Activated CD4-positive, alpha-beta memory T cell treated with anti-CD3 and anti-CD28 coated beads for 36 hours (primary cell): ENCODE measurements around the gene BLM. TPM values are rescaled to one million over a fixed set of nuclear protein-coding genes. Genes with fewer than 3 reads are reported as not detected.
"Not testable (repeated sequence)": the region's sequence is repeated elsewhere in the genome, so short reads cannot be mapped to it uniquely, and the experiment has no call there.

Experiments
- CTCF ChIA-PET: fragments of 350-600 bp; sonication (Branson Sonifier 250); formaldehyde crosslinking; loops from one replicate; lab custom pipeline; 2021; ENCODE audit warnings: antibody characterized with exemption, inconsistent platforms; lab: Charles Lee
- POLR2A ChIA-PET: fragments of 350-600 bp; sonication (Branson Sonifier 250); formaldehyde crosslinking; loops from one replicate; lab custom pipeline; 2021; ENCODE audit warnings: antibody characterized with exemption; lab: Charles Lee
- DNase-seq: peaks from one replicate; pipeline ENCODE4 v3.0.0-alpha.2; 2020
- H3K27ac Mint-ChIP-seq: one replicate; pipeline ENCODE4 v1.8.0; 2021; ENCODE audit warnings: mixed read lengths
- H3K27me3 Mint-ChIP-seq: one replicate; pipeline ENCODE4 v1.8.0; 2021; ENCODE audit warnings: mixed read lengths
- H3K36me3 Mint-ChIP-seq: one replicate; pipeline ENCODE4 v1.8.0; 2021; ENCODE audit warnings: mixed read lengths
- H3K4me1 Mint-ChIP-seq: one replicate; pipeline ENCODE4 v1.8.0; 2021; ENCODE audit warnings: low read depth, mixed read lengths
- H3K4me3 Mint-ChIP-seq: one replicate; pipeline ENCODE4 v1.8.0; 2021; ENCODE audit warnings: mild to moderate bottlenecking, mixed read lengths
- H3K9me3 Mint-ChIP-seq: one replicate; pipeline ENCODE4 v1.8.0; 2021; ENCODE audit warnings: mixed read lengths
- intact Hi-C: fragments of 100-400 bp; cut with micrococcal nuclease; formaldehyde crosslinking; loops from one replicate; pipeline ENCODE4 v1.15.1; 2023
- total RNA-seq, 2 experiments: library from RNA; stranded (reverse); gene quantifications; one replicate each; pipeline ENCODE4 v1.2.3, GENCODE V29; 2021

The BLM gene
- total RNA-seq, 2 experiments from 2014 or later: 65.6 to 68.7 TPM

DNA sequence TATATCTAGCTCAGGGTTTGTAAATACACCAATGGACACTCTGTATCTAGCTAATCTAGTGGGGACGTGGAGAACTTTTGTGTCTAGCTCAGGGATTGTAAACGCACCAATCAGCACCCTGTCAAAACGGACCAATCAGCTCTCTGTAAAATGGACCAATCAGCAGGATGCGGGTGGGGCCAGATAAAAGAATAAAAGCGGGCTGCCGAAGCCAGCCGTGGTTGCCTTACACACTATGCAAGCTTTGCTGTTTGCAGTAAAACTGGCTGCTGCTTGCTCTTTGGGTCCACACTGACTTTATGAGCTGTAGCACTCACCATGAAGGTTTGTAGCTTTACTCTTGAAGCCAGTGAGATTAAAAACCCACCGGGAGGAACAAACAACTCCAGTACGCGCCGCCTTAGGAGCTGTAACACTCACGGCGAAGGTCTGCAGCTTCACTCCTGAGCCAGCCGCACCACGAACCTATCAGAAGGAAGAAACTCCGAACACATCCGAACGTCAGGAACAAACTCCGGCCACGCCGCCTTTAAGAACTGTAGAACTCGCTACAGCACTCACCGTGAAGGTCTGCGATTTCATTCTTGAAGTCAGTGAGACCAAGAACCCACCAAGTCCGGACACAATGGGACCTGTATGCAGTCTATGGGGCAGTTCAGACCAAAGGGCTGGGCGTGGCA, 109.2 kb downstream of the BLM start:
- H3K9me3 Mint-ChIP-seq, DNase-seq, H3K27me3 Mint-ChIP-seq, intact Hi-C loops: not testable (repeated sequence)
- Mint-ChIP-seq H3K27ac (peak overlapping the region; percentile 38), H3K4me1 (peaks cover 24% of the 10 kb centered on the region), H3K4me3 (peak overlapping the region; percentile 41), H3K36me3 (peaks cover 14% of the 10 kb centered on the region)
- POLR2A ChIA-PET: interaction anchor here (1.4 to 2.0 kb wide), 2 partner anchors 12 to 104 kb away, joined by 3 to 6 read pairs; no protein-coding TSS in a partner anchor
- CTCF ChIA-PET: interaction anchor here (0.8 to 2.1 kb wide), 3 partner anchors 11 to 178 kb away, joined by 3 to 5 read pairs (median 3); no protein-coding TSS in a partner anchor

- intact Hi-C loops: no loop called here
- DNase-seq: no peak
- H3K9me3 Mint-ChIP-seq: no peaks in the 10 kb centered on the region
- H3K4me3 Mint-ChIP-seq: peak overlapping the region; percentile 43
- H3K27ac Mint-ChIP-seq: peak overlapping the region; percentile 72
- peaks cover 24% of the 10 kb centered on the region for H3K4me1 Mint-ChIP-seq
- peaks cover 14% of the 10 kb centered on the region for H3K36me3 Mint-ChIP-seq
- CTCF ChIA-PET: interaction anchor here (0.8 to 1.6 kb wide), 4 partner anchors 12 to 179 kb away, joined by 3 to 4 read pairs (median 3); no protein-coding TSS in a partner anchor
- no peaks in the 10 kb centered on the region for H3K27me3 Mint-ChIP-seq
- POLR2A ChIA-PET: interaction anchor here (0.6 to 2.0 kb wide), 4 partner anchors 11 to 103 kb away, joined by 3 to 6 read pairs (median 5); no protein-coding TSS in a partner anchor
Measured at GRCh38 chr15:90826886-90827435, 109.8 kb downstream of the BLM start.

- DNase-seq: no peak
- POLR2A ChIA-PET: interaction anchor here (0.5 to 1.4 kb wide), 5 partner anchors 9 to 102 kb away, joined by 3 to 5 read pairs (median 3); no protein-coding TSS in a partner anchor
- CTCF ChIA-PET: interaction anchor here (0.9 to 1.6 kb wide), 4 partner anchors 13 to 101 kb away, joined by 3 to 4 read pairs (median 4); partner anchors contain the start of gene MAN2A2
- intact Hi-C loops: no loop called here
- H3K36me3 Mint-ChIP-seq: peaks cover 14% of the 10 kb centered on the region
- H3K4me3 Mint-ChIP-seq: peak overlapping the region; percentile 43
- H3K4me1 Mint-ChIP-seq: peaks cover 27% of the 10 kb centered on the region
- no peaks in the 10 kb centered on the region for H3K27me3 Mint-ChIP-seq
- no peaks in the 10 kb centered on the region for H3K9me3 Mint-ChIP-seq
- peak overlapping the region; percentile 72 for H3K27ac Mint-ChIP-seq
Measured at GRCh38 chr15:90828111-90828510, 111.0 kb downstream of the BLM start.

GRCh38 chr15:90829126-90829525, 112.0 kb downstream of the BLM start:
- Mint-ChIP-seq H3K4me1 (peaks cover 30% of the 10 kb centered on the region), H3K27ac (peak overlapping the region; percentile 100), H3K36me3 (peaks cover 14% of the 10 kb centered on the region), H3K27me3 (no peaks in the 10 kb centered on the region), H3K4me3 (peak overlapping the region; percentile 59), H3K9me3 (no peaks in the 10 kb centered on the region)
- intact Hi-C loops: no loop called here
- DNase-seq: no peak
- ChIA-PET POLR2A (interaction anchor here (1.1 to 2.5 kb wide), 16 partner anchors 10 to 112 kb away, joined by 3 to 33 read pairs (median 6); partner anchors contain the start of genes BLM and MAN2A2), CTCF (interaction anchor here (1.0 to 1.5 kb wide), 3 partner anchors 9 to 57 kb away, joined by 3 to 11 read pairs (median 7); no protein-coding TSS in a partner anchor)

DNA sequence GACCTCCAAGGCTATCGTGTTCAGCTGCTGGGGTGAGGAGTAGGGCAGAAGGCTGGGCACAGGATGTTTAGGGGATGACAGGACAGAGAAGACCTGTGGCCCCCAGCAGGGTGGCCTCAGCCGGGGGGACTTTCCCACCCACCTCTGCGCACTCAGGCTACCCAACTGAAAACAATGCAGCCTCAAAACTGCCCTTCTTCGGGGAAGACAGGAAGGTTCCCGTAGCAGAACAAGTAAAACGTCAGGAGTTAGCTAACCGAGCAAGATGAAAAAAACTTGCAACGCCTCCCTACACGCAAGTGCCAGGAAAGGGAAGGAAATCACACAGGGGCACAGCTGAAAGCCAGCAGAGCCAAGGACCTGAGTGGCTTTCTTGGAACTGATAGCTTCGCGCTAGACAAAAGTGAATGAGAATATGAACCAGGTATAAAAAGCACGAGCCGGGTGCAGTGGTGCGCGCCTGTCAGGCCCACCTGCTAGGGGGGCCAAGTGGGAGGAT, 112.8 kb downstream of the BLM start:
- Mint-ChIP-seq H3K4me1 (peaks cover 39% of the 10 kb centered on the region), H3K4me3 (peak overlapping the region; percentile 59), H3K27me3 (no peaks in the 10 kb centered on the region), H3K27ac (peak overlapping the region; percentile 100), H3K36me3 (peaks cover 14% of the 10 kb centered on the region), H3K9me3 (no peaks in the 10 kb centered on the region)
- ChIA-PET CTCF (interaction anchor here (0.6 to 1.5 kb wide), 6 partner anchors 8 to 103 kb away, joined by 3 to 11 read pairs (median 4); partner anchors contain the start of gene HDDC3), POLR2A (interaction anchor here (0.8 to 2.5 kb wide), 20 partner anchors 9 to 113 kb away, joined by 3 to 33 read pairs (median 5); partner anchors contain the start of genes BLM, FURIN and MAN2A2)
- DNase-seq: peak; percentile 91
- intact Hi-C loops: loop anchor here (1.0 kb wide), 5 partner anchors 8 to 39 kb away; no protein-coding TSS in a partner anchor

DNA sequence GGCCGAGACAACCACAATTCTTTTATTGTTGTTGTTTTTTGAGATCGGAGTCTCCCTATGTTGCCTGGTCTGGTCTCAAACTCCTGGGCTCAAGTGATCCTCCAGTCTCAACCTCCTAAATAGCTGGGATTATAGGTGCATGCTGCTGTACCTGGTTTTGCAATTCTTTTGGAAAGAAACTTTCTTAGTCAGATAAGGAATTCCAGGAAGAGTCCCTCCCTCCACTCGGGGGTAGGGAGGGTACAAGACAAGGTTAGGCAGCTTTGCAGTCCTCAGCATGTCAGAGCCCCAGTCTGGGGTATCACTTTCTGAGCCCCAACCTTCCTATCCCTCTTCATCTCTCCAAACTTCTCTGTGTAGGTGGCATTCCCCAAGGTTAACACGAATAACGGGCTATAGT, 117.5 kb downstream of the BLM start:
- intact Hi-C loops: no loop called here
- Mint-ChIP-seq H3K27me3 (no peaks in the 10 kb centered on the region), H3K36me3 (peaks cover 9% of the 10 kb centered on the region), H3K9me3 (no peaks in the 10 kb centered on the region), H3K4me1 (peaks cover 65% of the 10 kb centered on the region), H3K27ac (peak overlapping the region; percentile 71), H3K4me3 (no peak overlapping the region)
- DNase-seq: no peak
- CTCF ChIA-PET: interaction anchor here (0.5 kb wide), 1 partner anchor 481 kb away, joined by 3 read pairs; no protein-coding TSS in a partner anchor
- POLR2A ChIA-PET: interaction anchor here (0.6 kb wide), 1 partner anchor 18 kb away, joined by 3 read pairs; no protein-coding TSS in a partner anchor

DNA sequence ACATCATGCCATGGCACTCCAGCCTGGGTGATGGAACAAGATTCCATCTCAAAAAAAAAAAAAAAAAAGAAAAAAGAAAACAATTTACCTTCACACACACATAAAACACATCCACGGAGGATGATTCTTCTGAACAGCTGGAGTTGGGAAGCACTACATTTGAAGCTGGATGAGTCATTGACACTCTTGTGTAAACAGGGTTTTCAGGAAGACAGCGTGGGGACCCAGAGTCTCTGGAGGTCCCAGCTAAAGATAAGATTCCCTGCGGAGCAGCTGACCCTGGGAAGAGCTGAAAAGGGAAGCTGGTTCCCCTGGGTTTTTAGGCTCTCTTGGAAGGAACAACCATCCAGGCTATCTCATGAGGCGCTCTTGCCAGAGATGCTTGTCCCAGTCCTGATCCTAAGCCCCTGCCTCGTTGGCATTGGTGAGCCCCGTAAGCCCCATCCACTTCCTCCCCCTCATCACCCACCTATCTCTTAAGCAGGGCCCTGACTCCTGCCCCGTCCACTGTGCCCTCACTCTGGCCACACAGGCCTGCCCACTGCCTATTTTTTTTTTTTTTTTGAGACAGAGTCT, 119.2 kb downstream of the BLM start:
- Mint-ChIP-seq H3K36me3 (peaks cover 8% of the 10 kb centered on the region), H3K27me3 (no peaks in the 10 kb centered on the region), H3K27ac (peak overlapping the region; percentile 94), H3K9me3 (no peaks in the 10 kb centered on the region), H3K4me1 (peaks cover 56% of the 10 kb centered on the region), H3K4me3 (peak overlapping the region; percentile 69)
- CTCF ChIA-PET: interaction anchor here (0.9 kb wide), 1 partner anchor 15 kb away, joined by 3 read pairs; no protein-coding TSS in a partner anchor
- POLR2A ChIA-PET: interaction anchor here (0.6 to 4.8 kb wide), 2 partner anchors 36 to 447 kb away, joined by 3 to 63 read pairs; no protein-coding TSS in a partner anchor
- intact Hi-C loops: no loop called here
- DNase-seq: no peak

- CTCF ChIA-PET: interaction anchor here (0.6 to 2.2 kb wide), 7 partner anchors 8 to 569 kb away, joined by 3 to 11 read pairs (median 6); partner anchors contain the start of gene HDDC3
- no peaks in the 10 kb centered on the region for H3K27me3 Mint-ChIP-seq
- intact Hi-C loops: no loop called here
- peak; percentile 78 for DNase-seq
- peaks cover 60% of the 10 kb centered on the region for H3K4me1 Mint-ChIP-seq
- POLR2A ChIA-PET: interaction anchor here (1.2 to 4.8 kb wide), 8 partner anchors 7 to 94 kb away, joined by 4 to 63 read pairs (median 21); no protein-coding TSS in a partner anchor
- peak overlapping the region; percentile 69 for H3K4me3 Mint-ChIP-seq
- peak overlapping the region; percentile 94 for H3K27ac Mint-ChIP-seq
- H3K9me3 Mint-ChIP-seq: no peaks in the 10 kb centered on the region
- H3K36me3 Mint-ChIP-seq: peaks cover 9% of the 10 kb centered on the region
Measured at GRCh38 chr15:90837094-90837493, 119.9 kb downstream of the BLM start.

GRCh38 chr15:90838139-90838538, 121.0 kb downstream of the BLM start:
- POLR2A ChIA-PET: interaction anchor here (1.0 to 4.8 kb wide), 11 partner anchors 8 to 93 kb away, joined by 3 to 63 read pairs (median 7); partner anchors contain the start of gene MAN2A2
- peaks cover 61% of the 10 kb centered on the region for H3K4me1 Mint-ChIP-seq
- H3K9me3 Mint-ChIP-seq: no peaks in the 10 kb centered on the region
- no peaks in the 10 kb centered on the region for H3K27me3 Mint-ChIP-seq
- intact Hi-C loops: loop anchor here (1.0 kb wide), 3 partner anchors 8 to 35 kb away; no protein-coding TSS in a partner anchor
- H3K27ac Mint-ChIP-seq: peak overlapping the region; percentile 94
- H3K36me3 Mint-ChIP-seq: peaks cover 10% of the 10 kb centered on the region
- H3K4me3 Mint-ChIP-seq: peak overlapping the region; percentile 69
- DNase-seq: peak; percentile 95
- CTCF ChIA-PET: interaction anchor here (0.6 to 2.2 kb wide), 8 partner anchors 9 to 95 kb away, joined by 3 to 11 read pairs (median 5); partner anchors contain the start of gene HDDC3

DNA sequence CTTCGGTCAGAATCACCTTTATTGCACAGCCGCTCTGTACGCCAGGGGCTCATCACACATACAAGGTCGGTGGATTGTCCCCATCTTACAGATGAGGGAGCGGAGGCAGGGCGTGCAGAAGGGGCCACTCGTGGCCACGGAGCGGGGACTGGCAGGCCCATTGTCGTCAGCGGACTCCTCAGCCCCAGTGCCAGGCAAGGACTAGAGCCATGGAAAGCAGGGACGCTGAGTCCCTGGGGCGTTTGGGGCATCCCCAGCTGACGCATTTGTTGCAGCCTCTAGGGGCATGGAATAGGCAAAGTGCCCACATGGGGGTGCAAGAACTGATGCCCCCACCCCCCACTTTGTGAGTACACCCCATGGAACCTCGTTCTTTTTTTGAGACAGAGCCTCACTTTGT, 121.4 kb downstream of the BLM start:
- CTCF ChIA-PET: interaction anchor here (0.8 to 2.2 kb wide), 4 partner anchors 9 to 86 kb away, joined by 3 to 11 read pairs (median 5); no protein-coding TSS in a partner anchor
- peaks cover 10% of the 10 kb centered on the region for H3K36me3 Mint-ChIP-seq
- H3K4me1 Mint-ChIP-seq: peaks cover 61% of the 10 kb centered on the region

More for the DNA sequence above, 121.4 kb downstream of the BLM start:
- H3K4me3 Mint-ChIP-seq: peak overlapping the region; percentile 69
- H3K27ac Mint-ChIP-seq: peak overlapping the region; percentile 94
- intact Hi-C loops: loop anchor here (1.0 kb wide), 3 partner anchors 8 to 35 kb away; no protein-coding TSS in a partner anchor
- no peaks in the 10 kb centered on the region for H3K27me3 Mint-ChIP-seq
- POLR2A ChIA-PET: interaction anchor here (1.0 to 4.8 kb wide), 10 partner anchors 9 to 93 kb away, joined by 3 to 63 read pairs (median 8); partner anchors contain the start of gene MAN2A2
- DNase-seq: peak; percentile 58
- H3K9me3 Mint-ChIP-seq: no peaks in the 10 kb centered on the region
